AG04449 (cell line): ENCODE data around the gene OTOF.
A peak's percentile ranks its signal among the peaks of the same experiment; 100 is the strongest.

Experiments
- CTCF ChIA-PET: fragments of 350-600 bp; formaldehyde crosslinking; extraction: SDS; loops from one replicate; lab custom pipeline; 2021; ENCODE audit warnings: antibody characterized with exemption; lab: Yijun Ruan, JAX
- POLR2A ChIA-PET: fragments of 400-600, 350-600 bp; formaldehyde crosslinking; extraction: SDS; loops from one replicate; lab custom pipeline; 2020; ENCODE audit warnings: antibody characterized with exemption, inconsistent platforms; lab: Yijun Ruan, JAX
- DNase-seq: peaks from one replicate; pipeline ENCODE4 v3.0.0-alpha.2; 2010; ENCODE audit warnings: low read depth, low spot score
- H3K4me3 ChIP-seq: 2 replicates; pipeline ENCODE4 v1.5.1; 2011; ENCODE audit warnings: low read depth, mild to moderate bottlenecking, control low read depth, low read length
- CTCF ChIP-seq: IDR thresholded peaks from one replicate; pipeline ENCODE4 v1.5.1; 2011; ENCODE audit warnings: mild to moderate bottlenecking, moderate library complexity, low read length, control low read depth, inconsistent platforms; ENCODE audit not compliant: insufficient read depth; ENCODE audit errors: missing control alignments

OTOF gene

DNA sequence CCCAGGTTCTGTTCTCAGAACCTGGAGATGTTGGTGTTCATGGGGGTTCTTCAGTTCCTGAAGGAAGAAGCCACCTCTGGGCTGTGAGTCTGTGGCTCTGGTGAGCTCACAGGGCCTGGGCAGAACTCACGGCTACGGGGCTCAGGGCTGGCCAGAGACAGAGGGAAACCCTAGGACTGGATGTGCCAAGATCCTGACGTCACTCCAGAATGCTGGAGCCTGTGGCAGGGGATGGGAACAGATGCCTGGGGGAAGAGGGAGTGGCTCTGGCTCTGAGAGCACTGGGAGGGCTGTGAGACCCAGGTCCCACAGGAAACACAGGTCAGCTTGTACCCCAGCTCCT lies at the start of gene OTOF:
OTOF (minus strand) TSS at position 214 of the 343 bp plus-strand sequence.
- no peak for TF ChIP-seq CTCF
- POLR2A ChIA-PET = no interaction called here
- CTCF ChIA-PET = interaction anchor here (0.7 to 2.6 kb wide), 4 partner anchors 9 to 14 kb away, joined by 3 to 7 read pairs (median 5); no protein-coding TSS in a partner anchor
- H3K4me3 ChIP-seq = no peak within 1 kb of the TSS
- DNase-seq = peak; percentile 33

DNA sequence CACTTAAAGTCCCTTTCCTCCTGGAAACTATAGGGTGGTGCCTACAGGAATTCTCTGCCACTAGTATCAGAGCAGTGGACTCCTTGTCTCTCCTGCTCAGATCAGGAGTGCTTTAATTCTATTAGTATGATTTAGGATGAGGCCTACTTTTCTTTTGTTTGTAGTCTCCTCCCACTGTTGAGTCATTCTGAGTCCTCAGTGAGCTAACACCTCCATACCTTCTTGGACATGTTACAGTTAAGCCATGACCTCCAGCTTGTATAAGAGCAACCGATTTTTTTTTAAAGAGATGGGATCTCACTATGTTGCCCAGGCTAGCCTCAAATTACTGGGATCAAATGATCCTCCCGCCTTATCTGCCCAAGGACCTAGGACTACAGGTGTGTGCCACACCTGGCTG lies 48.7 kb upstream of the OTOF start:
- ChIA-PET POLR2A (no interaction called here), CTCF (no interaction called here)
- DNase-seq = no peak
- TF ChIP-seq CTCF = no peak
- no peak overlapping the region for H3K4me3 ChIP-seq

- TF ChIP-seq CTCF = no peak
- H3K4me3 ChIP-seq = no peak overlapping the region
- no peak for DNase-seq
- CTCF ChIA-PET = no interaction called here
- POLR2A ChIA-PET = no interaction called here
Measured at GRCh38 chr2:26526105-26526504, 48.2 kb upstream of the OTOF start.

- no peak overlapping the region for H3K4me3 ChIP-seq
- TF ChIP-seq CTCF = no peak
- ChIA-PET POLR2A (no interaction called here), CTCF (interaction anchor here (1.5 kb wide), 1 partner anchor 55 kb away, joined by 6 read pairs; no protein-coding TSS in a partner anchor)
- no peak for DNase-seq
Measured at GRCh38 chr2:26523750-26524149, 45.8 kb upstream of the OTOF start.

GRCh38 chr2:26522751-26523171 lies 44.8 kb upstream of the OTOF start:
- CTCF ChIA-PET = interaction anchor here (0.7 kb wide), 1 partner anchor 18 kb away, joined by 3 read pairs; no protein-coding TSS in a partner anchor
- DNase-seq = no peak
- POLR2A ChIA-PET = no interaction called here
- TF ChIP-seq CTCF = no peak
- no peak overlapping the region for H3K4me3 ChIP-seq

GRCh38 chr2:26522325-26522724 lies 44.4 kb upstream of the OTOF start:
- no peak for DNase-seq
- CTCF ChIA-PET = no interaction called here
- no peak for TF ChIP-seq CTCF
- POLR2A ChIA-PET = no interaction called here
- no peak overlapping the region for H3K4me3 ChIP-seq
